ENCODE data around the gene GTPBP10. TPM values are rescaled to one million over a fixed set of nuclear protein-coding genes. Genes with fewer than 3 reads are reported as not detected.
A peak's percentile ranks its signal among the peaks of the same experiment; 100 is the strongest.

Gene GTPBP10
- total RNA-seq (2014; rRNA removed; shearing (Covaris generic); ENCODE audit: low replicate concordance): 15.7 and 26.8 TPM in 2 replicates

- no peaks in the 10 kb centered on the region for H3K9me3 ChIP-seq (ENCODE audit: low read length)
- H3K9me2 ChIP-seq (replicated peaks; ENCODE audit: insufficient read depth, low read length): no peaks in the 10 kb centered on the region
- DNase-seq: peak; percentile 99
- peak within 1 kb of the TSS; percentile 47 for H3K27ac ChIP-seq (ENCODE audit: low read length)
- H4K20me1 ChIP-seq (ENCODE audit: insufficient read depth, low read depth, low read length): no peaks in the 10 kb centered on the region; the same call in 1 of the 2 replicates
- peaks cover 23% of the 10 kb centered on the region for H3K36me3 ChIP-seq (ENCODE audit: insufficient read depth, low read length)
- peaks cover 48% of the 10 kb centered on the region for H3K79me2 ChIP-seq (ENCODE audit: low read length)
- no peaks in the 10 kb centered on the region for H3K27me3 ChIP-seq (ENCODE audit: low read length)
- peak within 1 kb of the TSS; percentile 78 for H3K4me3 ChIP-seq (ENCODE audit: low read length)
- H2AFZ ChIP-seq (ENCODE audit: low read length): peak within 1 kb of the TSS; percentile 71
- H3K9ac ChIP-seq (ENCODE audit: low read length): peak within 1 kb of the TSS; percentile 78
- H3K4me1 ChIP-seq (ENCODE audit: low read length): peaks cover 14% of the 10 kb centered on the region
- H3K4me2 ChIP-seq (ENCODE audit: low read depth, low read length, poor library complexity, severe bottlenecking): peak within 1 kb of the TSS; percentile 76
Measured at GRCh38 chr7:90346336-90347125, at the start of gene GTPBP10. TSS of gene GTPBP10 (plus strand) at chr7:90346716. CDS start at chr7:90346742, 26 bp downstream.

GRCh38 chr7:90298145-90299038 lies 48.1 kb upstream of the GTPBP10 start:
- Histone ChIP-seq H3K36me3 (ENCODE audit: insufficient read depth, low read length) (no peaks in the 10 kb centered on the region), H3K4me1 (ENCODE audit: low read length) (no peaks in the 10 kb centered on the region), H3K9me2 (replicated peaks; ENCODE audit: insufficient read depth, low read length) (no peaks in the 10 kb centered on the region), H3K4me3 (ENCODE audit: low read length) (no peak overlapping the region), H3K27me3 (ENCODE audit: low read length) (no peaks in the 10 kb centered on the region), H3K9ac (ENCODE audit: low read length) (no peak overlapping the region), H3K27ac (ENCODE audit: low read length) (no peak overlapping the region), H3K4me2 (ENCODE audit: low read depth, low read length, poor library complexity, severe bottlenecking) (no peak overlapping the region), H4K20me1 (ENCODE audit: insufficient read depth, low read depth, low read length) (no peaks in the 10 kb centered on the region), H2AFZ (ENCODE audit: low read length) (no peak overlapping the region), H3K9me3 (ENCODE audit: low read length) (no peaks in the 10 kb centered on the region), H3K79me2 (ENCODE audit: low read length) (no peaks in the 10 kb centered on the region)
- DNase-seq: peak; percentile 59

GRCh38 chr7:90303241-90303640 lies 43.3 kb upstream of the GTPBP10 start:
- Histone ChIP-seq H3K4me3 (ENCODE audit: low read length) (no peak overlapping the region), H3K4me2 (ENCODE audit: low read depth, low read length, poor library complexity, severe bottlenecking) (no peak overlapping the region), H3K9me2 (replicated peaks; ENCODE audit: insufficient read depth, low read length) (no peaks in the 10 kb centered on the region), H3K9me3 (ENCODE audit: low read length) (no peaks in the 10 kb centered on the region), H3K4me1 (ENCODE audit: low read length) (no peaks in the 10 kb centered on the region), H3K27ac (ENCODE audit: low read length) (no peak overlapping the region), H4K20me1 (ENCODE audit: insufficient read depth, low read depth, low read length) (no peaks in the 10 kb centered on the region), H2AFZ (ENCODE audit: low read length) (no peak overlapping the region), H3K36me3 (ENCODE audit: insufficient read depth, low read length) (no peaks in the 10 kb centered on the region), H3K9ac (ENCODE audit: low read length) (no peak overlapping the region), H3K79me2 (ENCODE audit: low read length) (no peaks in the 10 kb centered on the region), H3K27me3 (ENCODE audit: low read length) (no peaks in the 10 kb centered on the region)
- DNase-seq: no peak

GRCh38 chr7:90309872-90310271 lies 36.6 kb upstream of the GTPBP10 start:
- Histone ChIP-seq H3K4me2 (ENCODE audit: low read depth, low read length, poor library complexity, severe bottlenecking) (no peak overlapping the region), H3K27ac (ENCODE audit: low read length) (no peak overlapping the region), H3K9ac (ENCODE audit: low read length) (no peak overlapping the region), H3K4me3 (ENCODE audit: low read length) (no peak overlapping the region), H3K79me2 (ENCODE audit: low read length) (no peaks in the 10 kb centered on the region), H3K9me3 (ENCODE audit: low read length) (no peaks in the 10 kb centered on the region), H3K36me3 (ENCODE audit: insufficient read depth, low read length) (no peaks in the 10 kb centered on the region), H2AFZ (ENCODE audit: low read length) (no peak overlapping the region), H3K4me1 (ENCODE audit: low read length) (no peaks in the 10 kb centered on the region), H3K27me3 (ENCODE audit: low read length) (no peaks in the 10 kb centered on the region), H3K9me2 (replicated peaks; ENCODE audit: insufficient read depth, low read length) (no peaks in the 10 kb centered on the region), H4K20me1 (ENCODE audit: insufficient read depth, low read depth, low read length) (no peaks in the 10 kb centered on the region)
- DNase-seq: no peak

- Histone ChIP-seq H3K9me3 (ENCODE audit: low read length) (no peaks in the 10 kb centered on the region), H2AFZ (ENCODE audit: low read length) (no peak overlapping the region)
Measured at GRCh38 chr7:90311175-90311574, 35.3 kb upstream of the GTPBP10 start.

GRCh38 chr7:90312745-90313144 lies 33.8 kb upstream of the GTPBP10 start:
- no peaks in the 10 kb centered on the region for H3K36me3 ChIP-seq (ENCODE audit: insufficient read depth, low read length)
- H3K4me1 ChIP-seq (ENCODE audit: low read length): no peaks in the 10 kb centered on the region
- H3K9me3 ChIP-seq (ENCODE audit: low read length): no peaks in the 10 kb centered on the region
- no peak overlapping the region for H3K27ac ChIP-seq (ENCODE audit: low read length)
- H3K27me3 ChIP-seq (ENCODE audit: low read length): no peaks in the 10 kb centered on the region
- no peaks in the 10 kb centered on the region for H4K20me1 ChIP-seq (ENCODE audit: insufficient read depth, low read depth, low read length)
- no peak overlapping the region for H3K4me3 ChIP-seq (ENCODE audit: low read length)
- H3K9ac ChIP-seq (ENCODE audit: low read length): no peak overlapping the region
- H3K4me2 ChIP-seq (ENCODE audit: low read depth, low read length, poor library complexity, severe bottlenecking): no peak overlapping the region
- H3K9me2 ChIP-seq (replicated peaks; ENCODE audit: insufficient read depth, low read length): no peaks in the 10 kb centered on the region
- no peaks in the 10 kb centered on the region for H3K79me2 ChIP-seq (ENCODE audit: low read length)
- no peak overlapping the region for H2AFZ ChIP-seq (ENCODE audit: low read length)
- peak; percentile 52 for DNase-seq

More at GRCh38 chr7:90311175-90311574, 35.3 kb upstream of the GTPBP10 start:
- no peak for DNase-seq
- Histone ChIP-seq H3K36me3 (ENCODE audit: insufficient read depth, low read length) (no peaks in the 10 kb centered on the region), H3K27ac (ENCODE audit: low read length) (no peak overlapping the region), H3K27me3 (ENCODE audit: low read length) (no peaks in the 10 kb centered on the region), H3K9me2 (replicated peaks; ENCODE audit: insufficient read depth, low read length) (no peaks in the 10 kb centered on the region), H3K9ac (ENCODE audit: low read length) (no peak overlapping the region), H3K4me1 (ENCODE audit: low read length) (no peaks in the 10 kb centered on the region), H3K4me2 (ENCODE audit: low read depth, low read length, poor library complexity, severe bottlenecking) (no peak overlapping the region), H3K4me3 (ENCODE audit: low read length) (no peak overlapping the region), H4K20me1 (ENCODE audit: insufficient read depth, low read depth, low read length) (no peaks in the 10 kb centered on the region), H3K79me2 (ENCODE audit: low read length) (no peaks in the 10 kb centered on the region)

GRCh38 chr7:90313907-90314306 lies 32.6 kb upstream of the GTPBP10 start:
- Histone ChIP-seq H3K36me3 (ENCODE audit: insufficient read depth, low read length) (no peaks in the 10 kb centered on the region), H3K79me2 (ENCODE audit: low read length) (no peaks in the 10 kb centered on the region), H4K20me1 (ENCODE audit: insufficient read depth, low read depth, low read length) (no peaks in the 10 kb centered on the region), H3K27me3 (ENCODE audit: low read length) (no peaks in the 10 kb centered on the region), H3K4me3 (ENCODE audit: low read length) (no peak overlapping the region), H3K9ac (ENCODE audit: low read length) (no peak overlapping the region), H2AFZ (ENCODE audit: low read length) (no peak overlapping the region), H3K9me2 (replicated peaks; ENCODE audit: insufficient read depth, low read length) (no peaks in the 10 kb centered on the region), H3K4me1 (ENCODE audit: low read length) (no peaks in the 10 kb centered on the region), H3K27ac (ENCODE audit: low read length) (no peak overlapping the region), H3K4me2 (ENCODE audit: low read depth, low read length, poor library complexity, severe bottlenecking) (no peak overlapping the region), H3K9me3 (ENCODE audit: low read length) (no peaks in the 10 kb centered on the region)
- DNase-seq: no peak

- no peak overlapping the region for H2AFZ ChIP-seq (ENCODE audit: low read length)
- no peak for DNase-seq
- no peak overlapping the region for H3K9ac ChIP-seq (ENCODE audit: low read length)
- H3K27ac ChIP-seq (ENCODE audit: low read length): no peak overlapping the region
- H3K9me3 ChIP-seq (ENCODE audit: low read length): no peaks in the 10 kb centered on the region
- H3K79me2 ChIP-seq (ENCODE audit: low read length): no peaks in the 10 kb centered on the region
- H3K9me2 ChIP-seq (replicated peaks; ENCODE audit: insufficient read depth, low read length): no peaks in the 10 kb centered on the region
- no peak overlapping the region for H3K4me2 ChIP-seq (ENCODE audit: low read depth, low read length, poor library complexity, severe bottlenecking)
- H3K27me3 ChIP-seq (ENCODE audit: low read length): 0 out of 2 replicates have a peak, but pooled peaks cover 2% of the 10 kb centered on the region
- no peaks in the 10 kb centered on the region for H3K4me1 ChIP-seq (ENCODE audit: low read length)
- no peaks in the 10 kb centered on the region for H3K36me3 ChIP-seq (ENCODE audit: insufficient read depth, low read length)
- no peaks in the 10 kb centered on the region for H4K20me1 ChIP-seq (ENCODE audit: insufficient read depth, low read depth, low read length)
- H3K4me3 ChIP-seq (ENCODE audit: low read length): no peak overlapping the region
Measured at GRCh38 chr7:90320014-90320413, 26.5 kb upstream of the GTPBP10 start.
